Liver (tissue), 9 donors: ENCODE measurements around the gene ACOT12. TPM values are rescaled to one million over a fixed set of nuclear protein-coding genes. Genes with fewer than 3 reads are reported as not detected.

Source experiments
- DNase-seq: peaks from one replicate; pipeline ENCODE4 v3.0.0-alpha.2; 2017; ENCODE audit warnings: low spot score
- H3K27ac ChIP-seq, 2 donors: one replicate each; pipeline ENCODE4 v1.7.0; 2013; ENCODE audit warnings: inconsistent platforms in 2 of 2, low read length in 2 of 2, control low read depth in 1 of 2, low read depth in 1 of 2, mild to moderate bottlenecking in 1 of 2
- H3K27me3 ChIP-seq, 4 donors: one replicate each; pipeline versions ENCODE4 v1.6.1 to v1.7.0; 2013; ENCODE audit warnings: low read length in 3 of 4, inconsistent platforms in 1 of 4, mild to moderate bottlenecking in 1 of 4, moderate library complexity in 1 of 4; ENCODE audit not compliant: control insufficient read depth in 4 of 4, insufficient read depth in 4 of 4
- H3K36me3 ChIP-seq, 4 donors: one replicate each; pipeline versions ENCODE4 v1.6.1 to v1.7.0; 2013; ENCODE audit warnings: low read length in 3 of 4, mild to moderate bottlenecking in 3 of 4, low read depth in 1 of 4, moderate library complexity in 1 of 4; ENCODE audit not compliant: control insufficient read depth in 4 of 4, insufficient read depth in 3 of 4
- H3K4me1 ChIP-seq, 4 donors: one replicate each; pipeline versions ENCODE4 v1.6.1 to v1.7.0; 2013; ENCODE audit warnings: low read length in 3 of 4, mild to moderate bottlenecking in 3 of 4, moderate library complexity in 1 of 4; ENCODE audit not compliant: control insufficient read depth in 4 of 4, insufficient read depth in 4 of 4
- H3K4me3 ChIP-seq, 3 donors: one replicate each; pipeline versions ENCODE4 v1.6.1 to v1.7.0; 2013; ENCODE audit warnings: low read length in 3 of 3, control low read depth in 1 of 3, low read depth in 1 of 3, mild to moderate bottlenecking in 1 of 3
- H3K9ac ChIP-seq, 2 donors: one replicate each; pipeline ENCODE4 v1.7.0; 2013; ENCODE audit warnings: low read length in 2 of 2, mild to moderate bottlenecking in 2 of 2, moderate library complexity in 2 of 2, control low read depth in 1 of 2, low read depth in 1 of 2
- H3K9me3 ChIP-seq, 4 donors: one replicate each; pipeline versions ENCODE4 v1.6.1 to v1.7.0; 2013; ENCODE audit warnings: low read length in 3 of 4; ENCODE audit not compliant: control insufficient read depth in 4 of 4
- EGR1 ChIP-seq, 2 donors: IDR thresholded peaks; 2 replicates each; pipeline ENCODE4 v1.6.1; 2016 to 2018; ENCODE audit warnings: antibody characterized with exemption in 2 of 2, low read depth in 2 of 2
- FOXA1 ChIP-seq: IDR thresholded peaks from 2 replicates; pipeline ENCODE4 v1.6.1; 2016; ENCODE audit warnings: antibody characterized with exemption
- FOXA2 ChIP-seq: IDR thresholded peaks from 2 replicates; pipeline ENCODE4 v1.6.1; 2016; ENCODE audit warnings: antibody characterized with exemption
- GABPA ChIP-seq, 2 donors: IDR thresholded peaks in 1 of 2; conservative IDR thresholded peaks in 1 of 2; 2 replicates each; pipeline ENCODE4 v1.6.1; 2016; ENCODE audit warnings: antibody characterized with exemption in 2 of 2, mild to moderate bottlenecking in 1 of 2, moderate library complexity in 1 of 2
- HNF4A ChIP-seq, 2 donors: conservative IDR thresholded peaks; 2 replicates each; pipeline ENCODE4 v1.6.1; 2016; ENCODE audit warnings: antibody characterized with exemption in 2 of 2, mild to moderate bottlenecking in 2 of 2
- HNF4G ChIP-seq: IDR thresholded peaks from 2 replicates; pipeline ENCODE4 v1.6.1; 2016; ENCODE audit warnings: antibody characterized with exemption
- JUND ChIP-seq, 2 donors: IDR thresholded peaks; 2 replicates each; pipeline ENCODE4 v1.6.1; 2016; ENCODE audit warnings: antibody characterized with exemption in 2 of 2
- NR2F2 ChIP-seq: IDR thresholded peaks from 2 replicates; pipeline ENCODE4 v1.6.1; 2016; ENCODE audit warnings: antibody characterized with exemption
- RAD21 ChIP-seq, 2 donors: IDR thresholded peaks; 2 replicates each; pipeline ENCODE4 v1.6.1; 2016; ENCODE audit warnings: antibody characterized with exemption in 2 of 2, mild to moderate bottlenecking in 2 of 2
- RXRA ChIP-seq, 2 donors: IDR thresholded peaks; 2 replicates each; pipeline ENCODE4 v1.6.1; 2017 to 2018; ENCODE audit warnings: antibody characterized with exemption in 2 of 2, mild to moderate bottlenecking in 1 of 2
- SP1 ChIP-seq: IDR thresholded peaks from 2 replicates; pipeline ENCODE4 v1.6.1; 2018; ENCODE audit warnings: antibody characterized with exemption, mild to moderate bottlenecking
- TAF1 ChIP-seq: conservative IDR thresholded peaks from 2 replicates; pipeline ENCODE4 v1.6.1; 2016; ENCODE audit warnings: antibody characterized with exemption, mild to moderate bottlenecking
- YY1 ChIP-seq: IDR thresholded peaks from 2 replicates; pipeline ENCODE4 v1.6.1; 2016; ENCODE audit warnings: antibody characterized with exemption, mild to moderate bottlenecking
- ZBTB33 ChIP-seq: IDR thresholded peaks from 2 replicates; pipeline ENCODE4 v1.6.1; 2016; ENCODE audit warnings: antibody characterized with exemption
- WGBS: extraction: QIAGEN DNeasy Blood & Tissue Kit; methylation state at CpG from one replicate; pipeline ENCODE4 v1.1.7; 2013; 5-methylcytosine and 5-hydroxymethylcytosine counted together
- polyA plus RNA-seq, 2 donors: library from polyadenylated mRNA; stranded (reverse) in 1 of 2; unstranded in 1 of 2; fragments of 200-250 nt in 1 of 2; fragments of >200 nt in 1 of 2; fragmentation: Nextera tagmentation in 1 of 2; extraction: Ambion mirVana in 1 of 2; gene quantifications; one replicate each; pipeline versions ENCODE4 v1.2.1 to v1.2.3, GENCODE V29; 2013 to 2015
- total RNA-seq, 2 donors: library from RNA; depleted of rRNA; stranded (reverse); fragments of >200 nt; gene quantifications; one replicate each; pipeline ENCODE4 v1.2.3, GENCODE V29; 2014
- TF ChIP-seq, protein P1 (sequence below): IDR thresholded peaks from 2 replicates; pipeline ENCODE4 v1.6.1; 2016; ENCODE audit warnings: antibody characterized with exemption
- TF ChIP-seq, protein P2 (sequence below): IDR thresholded peaks from 2 replicates; pipeline ENCODE4 v1.6.1; 2016; ENCODE audit warnings: antibody characterized with exemption
- TF ChIP-seq, protein P3 (sequence below): IDR thresholded peaks from 2 replicates; pipeline ENCODE4 v1.6.1; 2016; ENCODE audit warnings: antibody characterized with exemption, mild to moderate bottlenecking
- TF ChIP-seq, protein P4 (sequence below): fragments of 150-350 bp; IDR thresholded peaks from 2 replicates; pipeline ENCODE4 v1.5.1; 2017; ENCODE audit warnings: improper control_type of control experiment, low read depth, low read length; ENCODE audit not compliant: missing input control
- donor health status: healthy.
- donor health status: healthy.
- donor health status: healthy.
- donor health status: healthy.
- donor health status: healthy.

ACOT12 gene
- total and polyA plus RNA-seq, 4 donors, result 16.9 to 76.4 (median 38.8) TPM

DNA sequence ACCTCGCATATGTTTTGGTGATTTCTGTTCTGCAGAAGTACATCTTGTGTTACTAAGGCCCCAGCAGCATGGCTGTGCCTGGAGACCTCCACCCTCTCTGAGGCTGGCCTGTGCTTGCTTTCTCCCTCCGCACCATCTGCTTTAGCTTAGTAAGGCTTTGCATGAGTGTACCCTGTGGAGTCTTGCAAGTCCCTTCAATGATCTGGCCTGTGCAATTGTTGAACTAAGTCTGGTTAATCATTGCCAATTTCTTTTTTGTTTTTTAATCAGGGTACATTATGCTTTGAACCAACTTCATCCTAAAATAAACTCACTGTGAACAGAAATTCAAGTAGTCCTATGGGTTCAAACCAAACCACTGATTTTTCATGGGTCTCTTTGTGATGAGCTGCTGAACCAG, 32.3 kb downstream of the ACOT12 start:
- H3K9ac ChIP-seq, result no peak overlapping the region
- 56% methylated on average over 2 of the region's 2 CpGs for WGBS
- no peaks in the 10 kb centered on the region for H3K27me3 ChIP-seq
- TF ChIP-seq FOXA2 (no peak), FOXA1 (no peak), ZBTB33 (peak; percentile 57), EGR1 (IDR thresholded peaks at IDR 0.05; ENCODE audit: low read depth in 2 of 2) (no peak), HNF4G (no peak), SP1 (peak; percentile 37), YY1 (peak; percentile 43), JUND (IDR thresholded peaks at IDR 0.05) (peak in 1 of 2 donors; percentile 34), TAF1 (peak; percentile 29), GABPA (IDR thresholded peaks at IDR 0.05 in 1 of 2, conservative IDR thresholded peaks at IDR 0.05 in 1 of 2) (no peak), NR2F2 (no peak), RXRA (IDR thresholded peaks at IDR 0.05) (peak; percentile 50 to 77), RAD21 (IDR thresholded peaks at IDR 0.05) (peak in 1 of 2 donors; percentile 20), HNF4A (conservative IDR thresholded peaks at IDR 0.05) (peak; percentile 54 to 70)
- TF ChIP-seq, protein P1, sequence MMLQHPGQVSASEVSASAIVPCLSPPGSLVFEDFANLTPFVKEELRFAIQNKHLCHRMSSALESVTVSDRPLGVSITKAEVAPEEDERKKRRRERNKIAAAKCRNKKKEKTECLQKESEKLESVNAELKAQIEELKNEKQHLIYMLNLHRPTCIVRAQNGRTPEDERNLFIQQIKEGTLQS, result no peak
- TF ChIP-seq, protein P2, sequence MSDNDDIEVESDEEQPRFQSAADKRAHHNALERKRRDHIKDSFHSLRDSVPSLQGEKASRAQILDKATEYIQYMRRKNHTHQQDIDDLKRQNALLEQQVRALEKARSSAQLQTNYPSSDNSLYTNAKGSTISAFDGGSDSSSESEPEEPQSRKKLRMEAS, result no peak
- TF ChIP-seq, protein P3, sequence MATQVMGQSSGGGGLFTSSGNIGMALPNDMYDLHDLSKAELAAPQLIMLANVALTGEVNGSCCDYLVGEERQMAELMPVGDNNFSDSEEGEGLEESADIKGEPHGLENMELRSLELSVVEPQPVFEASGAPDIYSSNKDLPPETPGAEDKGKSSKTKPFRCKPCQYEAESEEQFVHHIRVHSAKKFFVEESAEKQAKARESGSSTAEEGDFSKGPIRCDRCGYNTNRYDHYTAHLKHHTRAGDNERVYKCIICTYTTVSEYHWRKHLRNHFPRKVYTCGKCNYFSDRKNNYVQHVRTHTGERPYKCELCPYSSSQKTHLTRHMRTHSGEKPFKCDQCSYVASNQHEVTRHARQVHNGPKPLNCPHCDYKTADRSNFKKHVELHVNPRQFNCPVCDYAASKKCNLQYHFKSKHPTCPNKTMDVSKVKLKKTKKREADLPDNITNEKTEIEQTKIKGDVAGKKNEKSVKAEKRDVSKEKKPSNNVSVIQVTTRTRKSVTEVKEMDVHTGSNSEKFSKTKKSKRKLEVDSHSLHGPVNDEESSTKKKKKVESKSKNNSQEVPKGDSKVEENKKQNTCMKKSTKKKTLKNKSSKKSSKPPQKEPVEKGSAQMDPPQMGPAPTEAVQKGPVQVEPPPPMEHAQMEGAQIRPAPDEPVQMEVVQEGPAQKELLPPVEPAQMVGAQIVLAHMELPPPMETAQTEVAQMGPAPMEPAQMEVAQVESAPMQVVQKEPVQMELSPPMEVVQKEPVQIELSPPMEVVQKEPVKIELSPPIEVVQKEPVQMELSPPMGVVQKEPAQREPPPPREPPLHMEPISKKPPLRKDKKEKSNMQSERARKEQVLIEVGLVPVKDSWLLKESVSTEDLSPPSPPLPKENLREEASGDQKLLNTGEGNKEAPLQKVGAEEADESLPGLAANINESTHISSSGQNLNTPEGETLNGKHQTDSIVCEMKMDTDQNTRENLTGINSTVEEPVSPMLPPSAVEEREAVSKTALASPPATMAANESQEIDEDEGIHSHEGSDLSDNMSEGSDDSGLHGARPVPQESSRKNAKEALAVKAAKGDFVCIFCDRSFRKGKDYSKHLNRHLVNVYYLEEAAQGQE, result peak; percentile 48
- TF ChIP-seq, protein P4, sequence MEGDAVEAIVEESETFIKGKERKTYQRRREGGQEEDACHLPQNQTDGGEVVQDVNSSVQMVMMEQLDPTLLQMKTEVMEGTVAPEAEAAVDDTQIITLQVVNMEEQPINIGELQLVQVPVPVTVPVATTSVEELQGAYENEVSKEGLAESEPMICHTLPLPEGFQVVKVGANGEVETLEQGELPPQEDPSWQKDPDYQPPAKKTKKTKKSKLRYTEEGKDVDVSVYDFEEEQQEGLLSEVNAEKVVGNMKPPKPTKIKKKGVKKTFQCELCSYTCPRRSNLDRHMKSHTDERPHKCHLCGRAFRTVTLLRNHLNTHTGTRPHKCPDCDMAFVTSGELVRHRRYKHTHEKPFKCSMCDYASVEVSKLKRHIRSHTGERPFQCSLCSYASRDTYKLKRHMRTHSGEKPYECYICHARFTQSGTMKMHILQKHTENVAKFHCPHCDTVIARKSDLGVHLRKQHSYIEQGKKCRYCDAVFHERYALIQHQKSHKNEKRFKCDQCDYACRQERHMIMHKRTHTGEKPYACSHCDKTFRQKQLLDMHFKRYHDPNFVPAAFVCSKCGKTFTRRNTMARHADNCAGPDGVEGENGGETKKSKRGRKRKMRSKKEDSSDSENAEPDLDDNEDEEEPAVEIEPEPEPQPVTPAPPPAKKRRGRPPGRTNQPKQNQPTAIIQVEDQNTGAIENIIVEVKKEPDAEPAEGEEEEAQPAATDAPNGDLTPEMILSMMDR, result no peak
- H3K9me3 ChIP-seq, result no peaks in the 10 kb centered on the region
- H3K27ac ChIP-seq, result peak overlapping the region; percentile 51 to 58
- H3K4me1 ChIP-seq, result peaks cover 21 to 53% (median 42%) of the 10 kb centered on the region in 4 donors
- no peak for DNase-seq
- H3K36me3 ChIP-seq, result peaks cover 0 to 6% (median 0%) of the 10 kb centered on the region in 4 donors
- H3K4me3 ChIP-seq, result no peak overlapping the region
